ENCODE results near the gene FGFR2. TPM values are rescaled to one million over a fixed set of nuclear protein-coding genes. Genes with fewer than 3 reads are reported as not detected.
"Not testable (repeated sequence)": the region's sequence is repeated elsewhere in the genome, so short reads cannot be mapped to it uniquely, and the experiment has no call there.

The FGFR2 gene
- total RNA-seq, 2 experiments from 2014 or later, result not detected

GRCh38 chr10:121572859-121573537 lies 25.2 kb downstream of the FGFR2 start:
- no peaks in the 10 kb centered on the region for H3K4me1 Mint-ChIP-seq
- H3K4me3 Mint-ChIP-seq, result no peak overlapping the region

GRCh38 chr10:121570315-121570714 lies 27.9 kb downstream of the FGFR2 start:
- Mint-ChIP-seq H3K27me3 (no peaks in the 10 kb centered on the region), H3K36me3 (ENCODE audit: low read depth) (no peaks in the 10 kb centered on the region), H3K27ac (no peak overlapping the region), H3K4me3 (no peak overlapping the region), H3K9me3 (no peaks in the 10 kb centered on the region), H3K4me1 (no peaks in the 10 kb centered on the region)
- ChIA-PET CTCF (interaction anchor here (0.6 kb wide), 1 partner anchor 273 kb away, joined by 3 read pairs; no protein-coding TSS in a partner anchor), POLR2A (no interaction called here)
- DNase-seq, result no peak

More at GRCh38 chr10:121572859-121573537, 25.2 kb downstream of the FGFR2 start:
- CTCF ChIA-PET, result no interaction called here
- H3K9me3 Mint-ChIP-seq, result no peaks in the 10 kb centered on the region
- H3K36me3 Mint-ChIP-seq (ENCODE audit: low read depth), result no peaks in the 10 kb centered on the region
- no peak for DNase-seq
- H3K27ac Mint-ChIP-seq, result no peak overlapping the region
- POLR2A ChIA-PET, result interaction anchor here (0.6 kb wide), 1 partner anchor 17 kb away, joined by 7 read pairs; no protein-coding TSS in a partner anchor
- H3K27me3 Mint-ChIP-seq, result no peaks in the 10 kb centered on the region

- H3K27me3 Mint-ChIP-seq, result no peaks in the 10 kb centered on the region
- ChIA-PET CTCF (interaction anchor here (0.6 kb wide), 1 partner anchor 606 kb away, joined by 3 read pairs; no protein-coding TSS in a partner anchor), POLR2A (no interaction called here)
- no peak overlapping the region for H3K4me3 Mint-ChIP-seq
- DNase-seq, result no peak
- H3K9me3 Mint-ChIP-seq, result no peaks in the 10 kb centered on the region
- no peak overlapping the region for H3K27ac Mint-ChIP-seq
- H3K36me3 Mint-ChIP-seq (ENCODE audit: low read depth), result no peaks in the 10 kb centered on the region
- H3K4me1 Mint-ChIP-seq, result no peaks in the 10 kb centered on the region
Measured at GRCh38 chr10:121568275-121568674, 30.0 kb downstream of the FGFR2 start.

- Mint-ChIP-seq H3K36me3 (ENCODE audit: low read depth) (no peaks in the 10 kb centered on the region), H3K4me3 (no peak overlapping the region)
- CTCF ChIA-PET, result interaction anchor here (1.0 kb wide), 1 partner anchor 13 kb away, joined by 3 read pairs; no protein-coding TSS in a partner anchor
Measured at GRCh38 chr10:121567569-121567968, 30.7 kb downstream of the FGFR2 start.

GRCh38 chr10:121566755-121567154 lies 31.5 kb downstream of the FGFR2 start:
- Mint-ChIP-seq H3K36me3 (ENCODE audit: low read depth) (no peaks in the 10 kb centered on the region), H3K27me3 (no peaks in the 10 kb centered on the region), H3K4me3 (no peak overlapping the region), H3K9me3 (peaks cover 3% of the 10 kb centered on the region), H3K4me1 (no peaks in the 10 kb centered on the region), H3K27ac (no peak overlapping the region)
- CTCF ChIA-PET, result no interaction called here
- no peak for DNase-seq
- POLR2A ChIA-PET, result no interaction called here

More at GRCh38 chr10:121567569-121567968, 30.7 kb downstream of the FGFR2 start:
- no peak for DNase-seq
- no peaks in the 10 kb centered on the region for H3K9me3 Mint-ChIP-seq
- H3K4me1 Mint-ChIP-seq, result no peaks in the 10 kb centered on the region
- POLR2A ChIA-PET, result no interaction called here
- no peaks in the 10 kb centered on the region for H3K27me3 Mint-ChIP-seq
- H3K27ac Mint-ChIP-seq, result no peak overlapping the region

- Mint-ChIP-seq H3K27me3 (no peaks in the 10 kb centered on the region), H3K4me3 (no peak overlapping the region), H3K9me3 (peaks cover 7% of the 10 kb centered on the region), H3K36me3 (ENCODE audit: low read depth) (no peaks in the 10 kb centered on the region), H3K4me1 (no peaks in the 10 kb centered on the region), H3K27ac (no peak overlapping the region)
- POLR2A ChIA-PET, result interaction anchor here (0.5 kb wide), 1 partner anchor 23 kb away, joined by 3 read pairs; no protein-coding TSS in a partner anchor
- CTCF ChIA-PET, result no interaction called here
- no peak for DNase-seq
Measured at GRCh38 chr10:121559326-121560026, 38.8 kb downstream of the FGFR2 start.

GRCh38 chr10:121558238-121558637 lies 40.0 kb downstream of the FGFR2 start:
- H3K4me1 Mint-ChIP-seq, result no peaks in the 10 kb centered on the region
- H3K27ac Mint-ChIP-seq, result no peak overlapping the region
- peaks cover 7% of the 10 kb centered on the region for H3K9me3 Mint-ChIP-seq
- H3K4me3 Mint-ChIP-seq, result no peak overlapping the region
- no peaks in the 10 kb centered on the region for H3K27me3 Mint-ChIP-seq
- CTCF ChIA-PET, result no interaction called here
- no peak for DNase-seq
- H3K36me3 Mint-ChIP-seq (ENCODE audit: low read depth), result no peaks in the 10 kb centered on the region
- POLR2A ChIA-PET, result no interaction called here

GRCh38 chr10:121556918-121557573 lies 41.2 kb downstream of the FGFR2 start:
- H3K9me3 Mint-ChIP-seq, result peaks cover 6% of the 10 kb centered on the region
- no peak overlapping the region for H3K4me3 Mint-ChIP-seq
- ChIA-PET CTCF (no interaction called here), POLR2A (no interaction called here)
- H3K36me3 Mint-ChIP-seq (ENCODE audit: low read depth), result no peaks in the 10 kb centered on the region
- no peak for DNase-seq
- no peaks in the 10 kb centered on the region for H3K27me3 Mint-ChIP-seq
- H3K27ac Mint-ChIP-seq, result no peak overlapping the region
- H3K4me1 Mint-ChIP-seq, result no peaks in the 10 kb centered on the region

- Mint-ChIP-seq H3K4me1 (no peaks in the 10 kb centered on the region), H3K27me3 (no peaks in the 10 kb centered on the region), H3K9me3 (peaks cover under 1% of the 10 kb centered on the region), H3K36me3 (ENCODE audit: low read depth) (no peaks in the 10 kb centered on the region), H3K4me3 (no peak overlapping the region), H3K27ac (no peak overlapping the region)
- no peak for DNase-seq
- ChIA-PET CTCF (no interaction called here), POLR2A (interaction anchor here (0.6 kb wide), 1 partner anchor 16 kb away, joined by 7 read pairs; no protein-coding TSS in a partner anchor)
Measured at GRCh38 chr10:121556455-121556854, 41.8 kb downstream of the FGFR2 start.

GRCh38 chr10:121554916-121555315 lies 43.3 kb downstream of the FGFR2 start:
- H3K27me3 Mint-ChIP-seq; DNase-seq; POLR2A ChIA-PET; H3K36me3 Mint-ChIP-seq (ENCODE audit: low read depth); H3K27ac Mint-ChIP-seq; H3K4me3 Mint-ChIP-seq; H3K9me3 Mint-ChIP-seq; H3K4me1 Mint-ChIP-seq: not testable (repeated sequence)
- CTCF ChIA-PET, result interaction anchor here (1.0 kb wide), 1 partner anchor 13 kb away, joined by 3 read pairs; no protein-coding TSS in a partner anchor

GRCh38 chr10:121553511-121554264 lies 44.6 kb downstream of the FGFR2 start:
- no peak for DNase-seq
- H3K36me3 Mint-ChIP-seq (ENCODE audit: low read depth), result no peaks in the 10 kb centered on the region
- no peaks in the 10 kb centered on the region for H3K4me1 Mint-ChIP-seq
- ChIA-PET POLR2A (no interaction called here), CTCF (no interaction called here)
- H3K27ac Mint-ChIP-seq, result no peak overlapping the region
- no peaks in the 10 kb centered on the region for H3K9me3 Mint-ChIP-seq
- no peaks in the 10 kb centered on the region for H3K27me3 Mint-ChIP-seq
- no peak overlapping the region for H3K4me3 Mint-ChIP-seq

- DNase-seq, result no peak
- Mint-ChIP-seq H3K27ac (no peak overlapping the region), H3K9me3 (no peaks in the 10 kb centered on the region), H3K4me1 (no peaks in the 10 kb centered on the region), H3K36me3 (ENCODE audit: low read depth) (no peaks in the 10 kb centered on the region), H3K27me3 (no peaks in the 10 kb centered on the region), H3K4me3 (no peak overlapping the region)
- ChIA-PET POLR2A (no interaction called here), CTCF (no interaction called here)
Measured at GRCh38 chr10:121552746-121553145, 45.5 kb downstream of the FGFR2 start.
